CD4-positive, alpha-beta T cell treated with Interleukin-10 for 1 hour (primary cell): ENCODE results near the gene WDCP.
A peak's percentile ranks its signal among the peaks of the same experiment; 100 is the strongest.
"Not testable (repeated sequence)": the region's sequence is repeated elsewhere in the genome, so short reads cannot be mapped to it uniquely, and the experiment has no call there.

Experiments used
- DNase-seq: peaks from one replicate; pipeline ENCODE4 v3.0.0-alpha.2; 2020

Gene WDCP

GRCh38 chr2:24046930-24047702 is at the start of gene WDCP:
TSS of gene WDCP (minus strand) at chr2:24047391. CDS start at chr2:24039494, 7,897 bp downstream.
- DNase-seq = peak; percentile 96

GRCh38 chr2:24095171-24095677 is 48.0 kb upstream of the WDCP start:
- not testable (repeated sequence) for DNase-seq

- not testable (repeated sequence) for DNase-seq
These were observed 46.1 kb upstream of the WDCP start for GRCh38 chr2:24093270-24093669.

- DNase-seq = no peak
These were observed 41.7 kb upstream of the WDCP start for GRCh38 chr2:24088821-24089359.

- DNase-seq = no peak
These were observed 39.8 kb upstream of the WDCP start for GRCh38 chr2:24087032-24087431.

- DNase-seq = no peak
These were observed 39.0 kb upstream of the WDCP start for GRCh38 chr2:24086241-24086640.

GRCh38 chr2:24085200-24085489 is 38.0 kb upstream of the WDCP start:
- no peak for DNase-seq

- peak; percentile 78 for DNase-seq
These were observed 37.4 kb upstream of the WDCP start, which contains the start of gene TP53I3 for GRCh38 chr2:24084386-24085199. TSS of gene TP53I3 (minus strand) at chr2:24084834. CDS start at chr2:24084326, 508 bp downstream.

GRCh38 chr2:24083567-24084385 is 36.6 kb upstream of the WDCP start:
- peak; percentile 52 for DNase-seq

- DNase-seq = no peak
These were observed 35.8 kb upstream of the WDCP start for GRCh38 chr2:24082787-24083566.

GRCh38 chr2:24080701-24081100 is 33.5 kb upstream of the WDCP start:
- no peak for DNase-seq

GRCh38 chr2:24077879-24078278 is 30.7 kb upstream of the WDCP start:
- no peak for DNase-seq

GRCh38 chr2:24077535-24077877 is 30.3 kb upstream of the WDCP start:
- no peak for DNase-seq

- DNase-seq = no peak
These were observed 29.8 kb upstream of the WDCP start for GRCh38 chr2:24076849-24077534.

- peak; percentile 100 for DNase-seq
These were observed 29.0 kb upstream of the WDCP start, which contains the start of gene SF3B6 for GRCh38 chr2:24075915-24076848. TSS of gene SF3B6 (minus strand) at chr2:24076326. CDS start at chr2:24076229, 97 bp downstream.

- no peak for DNase-seq
These were observed 28.1 kb upstream of the WDCP start for GRCh38 chr2:24075259-24075658.

GRCh38 chr2:24073816-24074215 is 26.6 kb upstream of the WDCP start:
- DNase-seq = no peak

- no peak for DNase-seq
These were observed 25.1 kb upstream of the WDCP start for GRCh38 chr2:24072259-24072658.

GRCh38 chr2:24065341-24065740 is 18.1 kb upstream of the WDCP start:
- DNase-seq = no peak
